ENCODE measurements around the gene C1orf94. TPM values are rescaled to one million over a fixed set of nuclear protein-coding genes. Genes with fewer than 3 reads are reported as not detected.

Gene C1orf94
- total and polyA plus RNA-seq, 2 of the 8 experiments (the other 6 are each of a cell fraction or from before 2014, with no cell fraction given), result 5.8 to 12.5 TPM

GRCh38 chr1:34236089-34236488, 59.4 kb downstream of the C1orf94 start (continued):
- TF ChIP-seq E2F6 (IDR thresholded peaks at IDR 0.05), result no peak
- TF ChIP-seq CHD7 (IDR thresholded peaks at IDR 0.05; ENCODE audit: insufficient replicate concordance, low read length), result no peak
- no peak for TF ChIP-seq POLR2AphosphoS5 (IDR thresholded peaks at IDR 0.05; ENCODE audit: low read depth, low read length)
- TF ChIP-seq ATF3 (IDR thresholded peaks at IDR 0.05; ENCODE audit: insufficient read depth, low read depth, low read length), result no peak
- TF ChIP-seq TAF1 (IDR thresholded peaks at IDR 0.05; ENCODE audit: low read depth, low read length), result no peak

Measured in H1 (cell line).